Measurements from ENCODE around the gene CDK11B. TPM values are rescaled to one million over a fixed set of nuclear protein-coding genes. Genes with fewer than 3 reads are reported as not detected.
A peak's percentile ranks its signal among the peaks of the same experiment; 100 is the strongest.

CDK11B gene
- total RNA-seq, 1 donor, result 5.8 TPM

DNA sequence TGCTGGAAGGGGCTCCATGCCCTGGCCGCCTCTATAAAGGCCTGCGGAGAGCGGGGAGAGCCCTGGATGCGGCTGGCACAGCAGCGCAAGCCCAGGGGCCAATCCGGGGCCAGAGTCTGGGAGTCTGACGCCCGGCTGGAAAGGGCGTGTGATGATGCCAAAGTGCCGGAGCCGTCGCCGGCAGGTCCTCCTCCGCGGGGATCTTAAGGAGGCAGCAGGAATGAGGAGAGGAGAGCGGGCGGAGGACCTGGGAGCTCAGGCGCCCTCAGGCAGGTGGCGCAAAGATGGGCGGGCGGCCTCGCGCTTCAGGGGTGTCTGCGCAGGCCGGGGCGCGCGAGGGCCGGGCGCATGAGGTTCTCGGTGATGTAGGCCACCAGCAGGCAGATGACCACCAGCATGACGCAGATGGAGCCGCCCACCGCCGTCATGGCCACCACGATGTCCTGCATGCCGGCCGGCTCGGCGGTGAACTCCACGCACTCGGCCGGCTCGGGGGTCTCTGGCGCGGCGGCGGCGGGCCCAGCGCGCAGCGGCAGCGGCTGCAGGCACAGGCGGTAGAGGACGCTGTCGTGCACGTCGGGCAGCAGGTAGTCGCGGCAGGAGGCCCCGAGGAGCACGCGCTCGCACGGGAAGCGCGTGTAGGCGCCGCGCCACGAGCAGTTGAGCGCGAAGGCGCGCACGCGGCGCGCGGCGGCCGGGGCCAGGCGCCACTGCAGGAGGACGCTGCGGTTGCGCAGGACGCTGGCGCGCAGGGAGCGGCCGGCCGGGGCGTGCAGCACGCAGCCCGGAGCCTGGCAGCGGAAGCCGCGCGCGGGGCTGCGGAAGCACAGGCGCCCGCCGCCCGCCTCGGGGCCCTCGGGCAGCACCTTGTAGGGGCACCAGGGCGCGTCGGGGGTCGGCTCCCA, 59.5 kb downstream of the CDK11B start:
- peak; percentile 98 for DNase-seq (ENCODE audit: insufficient read length, low spot score, missing footprints)

DNA sequence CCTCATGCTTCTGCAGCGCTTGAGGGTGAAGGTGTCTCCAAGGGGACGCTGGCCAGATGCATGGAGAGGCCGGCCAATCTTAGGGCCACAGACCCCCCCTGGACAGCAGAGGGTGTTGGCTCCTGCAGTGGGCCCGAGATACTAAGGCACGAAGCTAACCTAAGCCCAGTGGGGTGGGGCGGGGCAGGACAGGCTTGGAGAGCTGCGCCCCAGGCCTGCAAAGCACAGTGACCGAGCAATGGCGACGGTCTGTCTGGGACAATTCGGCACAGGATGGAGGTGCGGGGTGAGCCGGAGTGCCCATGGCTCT, 60.1 kb downstream of the CDK11B start:
- Histone ChIP-seq H2AFZ (ENCODE audit: low read length) (no peak overlapping the region), H3K79me2 (ENCODE audit: insufficient read depth, low read length) (no peaks in the 10 kb centered on the region), H3K4me3 (ENCODE audit: insufficient read depth, low read length) (no peak overlapping the region), H4K20me1 (ENCODE audit: insufficient read depth, low read length) (peaks cover 4% of the 10 kb centered on the region), H3K4me2 (ENCODE audit: insufficient read depth, low read length) (no peak overlapping the region), H3K27ac (ENCODE audit: low read depth, low read length) (no peak overlapping the region), H3K27me3 (ENCODE audit: insufficient read depth, low read length) (peaks cover 52% of the 10 kb centered on the region), H3K4me1 (ENCODE audit: insufficient read depth, low read length) (no peaks in the 10 kb centered on the region), H3K36me3 (ENCODE audit: insufficient read depth, low read length) (no peaks in the 10 kb centered on the region), H3K9me3 (ENCODE audit: low read depth, low read length) (no peaks in the 10 kb centered on the region)
- peak; percentile 86 for DNase-seq (ENCODE audit: insufficient read length, low spot score, missing footprints)
- TF ChIP-seq, protein P1, sequence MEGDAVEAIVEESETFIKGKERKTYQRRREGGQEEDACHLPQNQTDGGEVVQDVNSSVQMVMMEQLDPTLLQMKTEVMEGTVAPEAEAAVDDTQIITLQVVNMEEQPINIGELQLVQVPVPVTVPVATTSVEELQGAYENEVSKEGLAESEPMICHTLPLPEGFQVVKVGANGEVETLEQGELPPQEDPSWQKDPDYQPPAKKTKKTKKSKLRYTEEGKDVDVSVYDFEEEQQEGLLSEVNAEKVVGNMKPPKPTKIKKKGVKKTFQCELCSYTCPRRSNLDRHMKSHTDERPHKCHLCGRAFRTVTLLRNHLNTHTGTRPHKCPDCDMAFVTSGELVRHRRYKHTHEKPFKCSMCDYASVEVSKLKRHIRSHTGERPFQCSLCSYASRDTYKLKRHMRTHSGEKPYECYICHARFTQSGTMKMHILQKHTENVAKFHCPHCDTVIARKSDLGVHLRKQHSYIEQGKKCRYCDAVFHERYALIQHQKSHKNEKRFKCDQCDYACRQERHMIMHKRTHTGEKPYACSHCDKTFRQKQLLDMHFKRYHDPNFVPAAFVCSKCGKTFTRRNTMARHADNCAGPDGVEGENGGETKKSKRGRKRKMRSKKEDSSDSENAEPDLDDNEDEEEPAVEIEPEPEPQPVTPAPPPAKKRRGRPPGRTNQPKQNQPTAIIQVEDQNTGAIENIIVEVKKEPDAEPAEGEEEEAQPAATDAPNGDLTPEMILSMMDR (IDR thresholded peaks at IDR 0.05; ENCODE audit: extremely low read depth, low read depth, low read length), result no peak

More for the DNA sequence above, 59.5 kb downstream of the CDK11B start:
- H4K20me1 ChIP-seq (ENCODE audit: insufficient read depth, low read length), result peaks cover 4% of the 10 kb centered on the region
- no peaks in the 10 kb centered on the region for H3K36me3 ChIP-seq (ENCODE audit: insufficient read depth, low read length)
- H3K4me1 ChIP-seq (ENCODE audit: insufficient read depth, low read length), result no peaks in the 10 kb centered on the region
- H3K27me3 ChIP-seq (ENCODE audit: insufficient read depth, low read length), result peaks cover 52% of the 10 kb centered on the region
- TF ChIP-seq, protein P1 (IDR thresholded peaks at IDR 0.05; ENCODE audit: extremely low read depth, low read depth, low read length), result no peak
- H2AFZ ChIP-seq (ENCODE audit: low read length), result no peak overlapping the region
- H3K4me2 ChIP-seq (ENCODE audit: insufficient read depth, low read length), result no peak overlapping the region
- H3K9me3 ChIP-seq (ENCODE audit: low read depth, low read length), result no peaks in the 10 kb centered on the region
- H3K4me3 ChIP-seq (ENCODE audit: insufficient read depth, low read length), result no peak overlapping the region
- H3K27ac ChIP-seq (ENCODE audit: low read depth, low read length), result no peak overlapping the region
- no peaks in the 10 kb centered on the region for H3K79me2 ChIP-seq (ENCODE audit: insufficient read depth, low read length)

DNA sequence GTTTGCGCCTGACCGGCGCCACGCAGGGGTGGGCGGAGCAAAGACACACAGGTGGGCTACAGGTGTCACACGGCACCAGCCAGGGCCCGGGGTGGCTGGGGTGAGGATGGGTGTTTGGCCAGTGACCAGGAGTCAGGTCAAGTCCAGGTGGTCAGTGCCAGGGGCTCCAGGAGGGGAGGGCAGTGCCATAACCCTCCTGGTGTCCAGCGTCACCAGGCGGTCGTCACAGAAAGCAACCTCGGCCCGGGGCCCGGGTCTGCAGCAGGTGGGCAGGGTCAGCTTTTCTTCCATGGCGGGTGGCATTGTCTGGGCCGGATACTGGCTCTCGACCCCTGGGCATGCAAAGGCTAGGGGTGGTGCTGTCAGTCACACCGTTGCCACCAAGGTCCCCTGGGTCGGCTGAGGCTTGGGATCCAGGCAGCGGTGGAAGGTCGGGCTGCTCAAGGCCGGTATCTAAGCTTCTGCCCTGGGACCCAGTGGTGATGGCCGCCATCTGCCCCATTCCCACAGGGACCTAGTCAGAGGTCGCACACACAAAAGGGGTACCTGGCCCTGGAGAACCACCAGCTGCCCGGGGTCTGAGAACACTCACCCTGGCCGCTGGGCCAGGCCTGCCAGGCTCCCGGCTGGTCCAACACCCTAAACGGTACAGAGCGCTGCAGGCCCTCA, 60.6 kb downstream of the CDK11B start:
- peaks cover 52% of the 10 kb centered on the region for H3K27me3 ChIP-seq (ENCODE audit: insufficient read depth, low read length)
- H3K4me1 ChIP-seq (ENCODE audit: insufficient read depth, low read length), result no peaks in the 10 kb centered on the region
- H3K4me2 ChIP-seq (ENCODE audit: insufficient read depth, low read length), result no peak overlapping the region
- H2AFZ ChIP-seq (ENCODE audit: low read length), result no peak overlapping the region
- TF ChIP-seq, protein P1 (IDR thresholded peaks at IDR 0.05; ENCODE audit: extremely low read depth, low read depth, low read length), result no peak
- H3K9me3 ChIP-seq (ENCODE audit: low read depth, low read length), result no peaks in the 10 kb centered on the region
- no peaks in the 10 kb centered on the region for H3K79me2 ChIP-seq (ENCODE audit: insufficient read depth, low read length)
- H3K4me3 ChIP-seq (ENCODE audit: insufficient read depth, low read length), result no peak overlapping the region
- peak; percentile 81 for DNase-seq (ENCODE audit: insufficient read length, low spot score, missing footprints)
- peaks cover 4% of the 10 kb centered on the region for H4K20me1 ChIP-seq (ENCODE audit: insufficient read depth, low read length)
- no peak overlapping the region for H3K27ac ChIP-seq (ENCODE audit: low read depth, low read length)
- no peaks in the 10 kb centered on the region for H3K36me3 ChIP-seq (ENCODE audit: insufficient read depth, low read length)

DNA sequence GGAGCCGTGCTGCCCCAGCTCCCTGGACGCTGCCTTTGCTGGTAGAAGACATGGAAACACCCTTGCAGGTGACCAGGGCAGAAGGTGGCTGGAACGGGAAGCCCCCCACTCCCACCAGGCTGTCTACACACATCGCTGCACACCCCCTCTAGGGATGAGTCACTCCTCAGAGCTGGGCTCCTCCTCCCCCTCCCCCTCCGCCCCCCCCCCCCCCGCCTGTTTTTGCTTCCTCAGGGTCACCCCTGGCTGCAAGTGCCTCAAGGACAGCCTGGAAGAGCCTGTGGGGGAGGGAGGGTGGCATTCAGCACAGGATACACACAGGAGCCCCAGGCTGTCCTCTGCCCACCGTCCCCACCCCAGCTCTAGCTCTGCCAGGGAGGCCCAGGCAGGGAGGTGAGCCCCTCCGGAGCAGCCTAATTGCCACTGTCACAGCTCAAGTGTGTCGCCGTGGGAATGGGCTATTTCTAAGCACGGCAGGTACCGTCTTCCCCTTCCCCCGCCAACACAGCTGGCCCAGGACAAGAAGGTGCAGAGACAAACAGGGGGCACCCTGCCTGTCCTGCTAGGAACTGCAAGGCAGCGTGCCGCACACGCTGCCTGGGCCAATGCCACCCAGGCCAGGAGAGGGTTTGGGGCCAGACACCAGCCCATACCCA, 61.4 kb downstream of the CDK11B start:
- TF ChIP-seq, protein P1 (IDR thresholded peaks at IDR 0.05; ENCODE audit: extremely low read depth, low read depth, low read length), result no peak
- H3K9me3 ChIP-seq (ENCODE audit: low read depth, low read length), result no peaks in the 10 kb centered on the region
- no peaks in the 10 kb centered on the region for H3K4me1 ChIP-seq (ENCODE audit: insufficient read depth, low read length)
- peak; percentile 97 for DNase-seq (ENCODE audit: insufficient read length, low spot score, missing footprints)
- no peak overlapping the region for H3K4me2 ChIP-seq (ENCODE audit: insufficient read depth, low read length)
- no peak overlapping the region for H2AFZ ChIP-seq (ENCODE audit: low read length)
- peaks cover 4% of the 10 kb centered on the region for H4K20me1 ChIP-seq (ENCODE audit: insufficient read depth, low read length)
- no peak overlapping the region for H3K27ac ChIP-seq (ENCODE audit: low read depth, low read length)
- peaks cover 52% of the 10 kb centered on the region for H3K27me3 ChIP-seq (ENCODE audit: insufficient read depth, low read length)
- no peaks in the 10 kb centered on the region for H3K36me3 ChIP-seq (ENCODE audit: insufficient read depth, low read length)
- no peaks in the 10 kb centered on the region for H3K79me2 ChIP-seq (ENCODE audit: insufficient read depth, low read length)
- no peak overlapping the region for H3K4me3 ChIP-seq (ENCODE audit: insufficient read depth, low read length)

All from osteoblast (primary cell).